H1 (cell line): ENCODE data around the gene CD58. TPM values are rescaled to one million over a fixed set of nuclear protein-coding genes. Genes with fewer than 3 reads are reported as not detected.
"Not testable (repeated sequence)": the region's sequence is repeated elsewhere in the genome, so short reads cannot be mapped to it uniquely, and the experiment has no call there.

Source experiments
- CTCF ChIA-PET: fragments of 300-600 bp; sonication (Branson Sonifier 250); formaldehyde crosslinking; loops from one replicate; lab custom pipeline; 2021; ENCODE audit not compliant: partially characterized antibody; lab: Charles Lee
- POLR2A ChIA-PET: fragments of 300-600 bp; sonication (Branson Sonifier 250); formaldehyde crosslinking; loops from one replicate; lab custom pipeline; 2021; ENCODE audit warnings: inconsistent platforms; ENCODE audit not compliant: partially characterized antibody; lab: Charles Lee
- DNase-seq, 2 experiments: peaks; one replicate each; pipeline versions ENCODE4 v3.0.0 to v3.0.0-alpha.2; 2010 to 2022; ENCODE audit warnings: low spot score in 2 of 2, low read depth in 1 of 2, mixed read lengths in 1 of 2
- FAIRE-seq: peaks from 2 replicates; lab custom pipeline; 2011; peaks lifted over from hg19 to GRCh38; lab: Jason Lieb, UNC
- H2AFZ ChIP-seq: 2 replicates; pipeline ENCODE4 v1.8.1; 2012; ENCODE audit warnings: low read length, inconsistent platforms
- H2AK5ac ChIP-seq: 2 replicates; pipeline ENCODE4 v1.6.1; 2013; ENCODE audit warnings: low read depth, low read length
- H2BK120ac ChIP-seq: replicated peaks from 2 replicates; pipeline ENCODE3; 2013; ENCODE audit warnings: low read depth, low read length, inconsistent platforms
- H2BK12ac ChIP-seq: 2 replicates; pipeline ENCODE4 v1.6.1; 2013; ENCODE audit warnings: low read depth, low read length
- H2BK15ac ChIP-seq: 2 replicates; pipeline ENCODE4 v1.6.1; 2013; ENCODE audit warnings: low read length
- H2BK20ac ChIP-seq: 2 replicates; pipeline ENCODE4 v1.6.1; 2013; ENCODE audit warnings: low read length
- H2BK5ac ChIP-seq: 2 replicates; pipeline ENCODE4 v1.6.1; 2013; ENCODE audit warnings: low read depth, low read length
- H3K14ac ChIP-seq: 2 replicates; pipeline ENCODE4 v1.6.1; 2013; ENCODE audit warnings: inconsistent platforms; ENCODE audit not compliant: insufficient read length
- H3K18ac ChIP-seq: 2 replicates; pipeline ENCODE4 v1.6.1; 2013; ENCODE audit warnings: low read length; ENCODE audit errors: extremely low read depth
- H3K23ac ChIP-seq: 2 replicates; pipeline ENCODE4 v1.6.1; 2013; ENCODE audit warnings: inconsistent platforms; ENCODE audit not compliant: insufficient read length
- H3K23me2 ChIP-seq: 2 replicates; pipeline ENCODE4 v1.6.1; 2013; ENCODE audit warnings: low read depth, low read length
- H3K27ac ChIP-seq: 2 replicates; pipeline ENCODE4 v1.6.1; 2011; ENCODE audit warnings: low read depth, low read length, inconsistent platforms
- H3K27me3 ChIP-seq, 4 experiments: replicated peaks in 1 of 4; 1 replicate in 1 of 4; 2 replicates in 3 of 4; pipeline versions ENCODE4 v1.6.1 to v1.8.1; 2011 to 2013; ENCODE audit warnings: low read length in 3 of 4, mild to moderate bottlenecking in 3 of 4, inconsistent platforms in 2 of 4, mixed read lengths in 2 of 4, moderate library complexity in 1 of 4; ENCODE audit not compliant: control insufficient read depth in 3 of 4, insufficient read depth in 3 of 4; ENCODE audit errors: extremely low read depth in 1 of 4
- H3K36me3 ChIP-seq, 4 experiments: 2 replicates each; pipeline versions ENCODE4 v1.6.1 to v1.8.1; 2011 to 2013; ENCODE audit warnings: mild to moderate bottlenecking in 4 of 4, low read length in 3 of 4, moderate library complexity in 2 of 4, control low read depth in 1 of 4, inconsistent platforms in 1 of 4; ENCODE audit not compliant: insufficient read depth in 4 of 4, control insufficient read depth in 2 of 4
- H3K4ac ChIP-seq: replicated peaks from 2 replicates; pipeline ENCODE3; 2013; ENCODE audit warnings: low read length, low read depth, mixed read lengths, inconsistent platforms; ENCODE audit not compliant: insufficient read length
- H3K4me1 ChIP-seq, 4 experiments: replicated peaks in 1 of 4; 1 replicate in 1 of 4; 2 replicates in 3 of 4; pipeline versions ENCODE4 v1.6.1 to v1.8.1; 2011 to 2013; ENCODE audit warnings: low read length in 3 of 4, inconsistent platforms in 2 of 4, mixed read lengths in 1 of 4; ENCODE audit not compliant: insufficient read depth in 4 of 4, control insufficient read depth in 3 of 4
- H3K4me2 ChIP-seq, 2 experiments: 2 replicates each; pipeline versions ENCODE4 v1.6.1 to v1.8.1; 2011 to 2013; ENCODE audit warnings: low read depth in 2 of 2, low read length in 2 of 2, control low read depth in 1 of 2, inconsistent platforms in 1 of 2, mild to moderate bottlenecking in 1 of 2; ENCODE audit not compliant: insufficient read depth in 1 of 2
- H3K4me3 ChIP-seq, 4 experiments: fragments of 200-600, 300-600 bp in 1 of 4; sonication (generic), shearing (Covaris generic), sonication (Bioruptor Twin) in 1 of 4; 2 replicates each; pipeline versions ENCODE4 v1.5.1 to v1.8.1; 2011 to 2016; ENCODE audit warnings: low read length in 4 of 4, low read depth in 3 of 4, control low read depth in 2 of 4, inconsistent platforms in 2 of 4, mild to moderate bottlenecking in 2 of 4, mixed read lengths in 1 of 4, moderate library complexity in 1 of 4; ENCODE audit not compliant: insufficient read depth in 2 of 4; ENCODE audit errors: extremely low read depth in 1 of 4
- H3K56ac ChIP-seq: replicated peaks from 2 replicates; pipeline ENCODE3; 2013; ENCODE audit warnings: low read depth, mild to moderate bottlenecking, mixed read lengths, low read length, inconsistent platforms; ENCODE audit not compliant: insufficient read length
- H3K79me1 ChIP-seq: 2 replicates; pipeline ENCODE4 v1.6.1; 2013; ENCODE audit warnings: low read depth, low read length, control low read depth
- H3K79me2 ChIP-seq, 2 experiments: 2 replicates each; pipeline versions ENCODE4 v1.6.1 to v1.8.1; 2012 to 2013; ENCODE audit warnings: low read length in 2 of 2, mild to moderate bottlenecking in 2 of 2, inconsistent platforms in 1 of 2; ENCODE audit not compliant: insufficient read depth in 2 of 2, control insufficient read depth in 1 of 2
- H3K9ac ChIP-seq, 4 experiments: replicated peaks in 1 of 4; 1 replicate in 1 of 4; 2 replicates in 3 of 4; pipeline versions ENCODE4 v1.6.1 to v1.8.1; 2011 to 2013; ENCODE audit warnings: low read depth in 3 of 4, low read length in 3 of 4, control low read depth in 2 of 4, mild to moderate bottlenecking in 2 of 4, moderate library complexity in 2 of 4, inconsistent platforms in 1 of 4; ENCODE audit errors: extremely low read depth in 1 of 4
- H3K9me3 ChIP-seq, 2 experiments: 2 replicates each; pipeline versions ENCODE4 v1.6.1 to v1.8.1; 2012 to 2013; ENCODE audit warnings: mild to moderate bottlenecking in 2 of 2, moderate library complexity in 2 of 2, control low read depth in 1 of 2, inconsistent platforms in 1 of 2, low read depth in 1 of 2, low read length in 1 of 2, mixed read lengths in 1 of 2; ENCODE audit not compliant: insufficient read depth in 2 of 2
- H4K20me1 ChIP-seq, 2 experiments: replicated peaks in 1 of 2; 2 replicates each; pipeline versions ENCODE3 to v1.8.1; 2011 to 2013; ENCODE audit warnings: inconsistent platforms in 2 of 2, low read length in 2 of 2, mild to moderate bottlenecking in 1 of 2; ENCODE audit not compliant: insufficient read depth in 2 of 2, control insufficient read depth in 1 of 2
- H4K5ac ChIP-seq: 2 replicates; pipeline ENCODE4 v1.6.1; 2013; ENCODE audit warnings: low read length, low read depth, mixed read lengths, inconsistent platforms; ENCODE audit not compliant: insufficient read length
- H4K8ac ChIP-seq: 2 replicates; pipeline ENCODE4 v1.8.0; 2013; ENCODE audit warnings: mild to moderate bottlenecking, moderate library complexity, low read length, inconsistent platforms; ENCODE audit not compliant: insufficient read depth; ENCODE audit errors: extremely low read depth
- H4K91ac ChIP-seq: replicated peaks from 2 replicates; pipeline ENCODE3; 2013; ENCODE audit warnings: low read length, mixed read lengths, inconsistent platforms; ENCODE audit not compliant: insufficient read length
- WGBS, 2 experiments: shearing (Covaris generic) in 1 of 2; methylation state at CpG; one replicate each; pipeline versions ENCODE4 v1.1.6 to v1.1.7; 2013 to 2015; ENCODE audit warnings: low lambda C conversion rate in 2 of 2, mixed read lengths in 2 of 2, inconsistent platforms in 1 of 2, low coverage in 1 of 2, missing lambda C conversion rate in 1 of 2; ENCODE audit not compliant: insufficient replicate concordance in 2 of 2, insufficient coverage in 1 of 2, insufficient read length in 1 of 2; ENCODE audit errors: extremely low coverage in 1 of 2, missing lambda C conversion rate in 1 of 2; 5-methylcytosine and 5-hydroxymethylcytosine counted together
- polyA plus RNA-seq, 7 experiments: library from polyadenylated mRNA; depleted of rRNA in 3 of 7; stranded (reverse) in 5 of 7; unstranded in 2 of 7; fragments of >200 nt in 5 of 7; fragments of 200-250 nt in 2 of 7; gene quantifications; 1 replicate in 5 of 7; 2 replicates in 1 of 7; 4 replicates in 1 of 7; pipeline versions ENCODE4 v1.2.1 to v1.2.3, GENCODE V29; 2011 to 2013; ENCODE audit warnings: missing spikeins in 2 of 7, mixed read lengths in 2 of 7
- total RNA-seq: library from RNA; stranded (reverse); fragmentation: NEBNext Ultra II Directional; extraction: Animal tissue kit (Norgen Biotek cat#: 25700); gene quantifications from 2 replicates; pipeline ENCODE4 v1.2.1, GENCODE V29; 2021

The CD58 gene
- total and polyA plus RNA-seq, 2 of the 8 experiments (the other 6 are each of a cell fraction or from before 2014, with no cell fraction given): 5.3 to 5.5 TPM

DNA sequence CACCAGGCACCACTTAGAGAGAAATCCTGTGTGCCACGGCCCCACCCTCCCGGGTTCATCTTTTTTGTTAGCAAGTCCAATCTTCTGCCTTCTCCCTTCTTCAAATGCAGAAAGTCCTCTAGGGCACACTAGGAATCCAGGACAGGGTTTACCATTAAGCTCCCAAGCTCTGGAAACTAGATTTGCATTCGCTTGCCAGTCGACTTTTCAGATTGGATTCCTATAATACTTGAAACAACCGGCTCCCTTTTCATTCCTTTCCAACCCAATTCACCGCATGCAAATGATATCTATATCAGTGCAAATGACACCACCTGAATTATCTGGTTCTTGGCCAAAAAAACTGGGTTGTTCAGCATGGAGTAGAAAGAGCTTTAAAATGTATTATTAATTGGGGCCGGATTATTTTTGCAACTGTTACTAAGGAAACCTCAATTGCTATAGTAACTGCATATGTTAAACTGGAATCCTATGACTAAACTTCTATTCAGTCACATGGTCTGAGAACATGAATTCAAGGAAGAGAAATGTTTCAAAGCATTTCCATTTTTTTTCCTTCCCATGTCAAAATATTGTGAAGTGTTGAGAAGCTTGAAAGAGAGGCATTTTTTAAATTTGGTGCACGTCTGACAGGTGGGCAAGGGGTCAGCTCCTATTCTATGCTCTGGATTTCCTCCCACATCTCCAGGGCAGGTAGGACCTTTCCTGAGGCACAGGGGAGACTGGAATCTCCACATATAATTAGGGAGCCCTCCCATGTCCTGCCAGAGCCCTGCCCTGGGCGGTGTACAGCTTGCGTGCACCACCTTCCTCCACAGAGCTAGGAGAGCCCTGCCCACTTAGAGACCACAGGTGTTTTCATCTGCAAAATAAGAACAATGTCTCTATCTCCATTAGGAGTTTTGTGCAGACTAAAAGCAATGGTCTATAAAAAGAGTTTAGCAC, 20.5 kb upstream of the CD58 start:
- H4K91ac ChIP-seq, H2BK15ac ChIP-seq, H3K79me1 ChIP-seq, H3K27ac ChIP-seq, H2BK20ac ChIP-seq, CTCF ChIA-PET, H3K27me3 ChIP-seq, H2AK5ac ChIP-seq, H3K9me3 ChIP-seq, H4K8ac ChIP-seq, H3K79me2 ChIP-seq, H3K4me1 ChIP-seq, H3K23ac ChIP-seq, H3K4me2 ChIP-seq, H3K4me3 ChIP-seq, FAIRE-seq, H2BK120ac ChIP-seq, POLR2A ChIA-PET, H3K9ac ChIP-seq, H3K18ac ChIP-seq, H3K36me3 ChIP-seq, H3K23me2 ChIP-seq, H3K4ac ChIP-seq, H3K14ac ChIP-seq, H2BK5ac ChIP-seq, DNase-seq, H2AFZ ChIP-seq, H4K20me1 ChIP-seq, H3K56ac ChIP-seq, H4K5ac ChIP-seq, H2BK12ac ChIP-seq: not testable (repeated sequence)
- WGBS, 2 experiments: 96% methylated on average over 4 of the region's 10 CpGs; no CpG with 5 or more reads in 1 of the 2 experiments
